ENCODE measurements around the gene GALNT9.

GRCh38 chr12:132366341-132366861, 37.0 kb upstream of the GALNT9 start:
- TF ChIP-seq MAX (IDR thresholded peaks at IDR 0.05; ENCODE audit: low read depth) (no peak), CTCF (IDR thresholded peaks at IDR 0.05) (no peak), EP300 (IDR thresholded peaks at IDR 0.05; ENCODE audit: borderline replicate concordance in 1 of 2, low read depth in 1 of 2, low read length in 1 of 2) (no peak), USF2 (IDR thresholded peaks at IDR 0.05; ENCODE audit: borderline replicate concordance, low read depth, low read length) (no peak), RFX5 (IDR thresholded peaks at IDR 0.05; ENCODE audit: low read length) (no peak), NFIC (IDR thresholded peaks at IDR 0.05; ENCODE audit: borderline replicate concordance) (no peak), FOXM1 (IDR thresholded peaks at IDR 0.05; ENCODE audit: low read depth) (no peak), POLR2AphosphoS5 (IDR thresholded peaks at IDR 0.05; ENCODE audit: low read depth, low read length) (no peak), SMC3 (IDR thresholded peaks at IDR 0.05; ENCODE audit: low read depth, low read length) (no peak), JUND (IDR thresholded peaks at IDR 0.05) (no peak), TCF12 (IDR thresholded peaks at IDR 0.05) (no peak), EZH2phosphoT487 (IDR thresholded peaks at IDR 0.05; ENCODE audit: borderline replicate concordance, low read depth) (no peak), ZBTB33 (IDR thresholded peaks at IDR 0.05; ENCODE audit: borderline replicate concordance, low read depth) (no peak)

All from SK-N-SH (cell line).